BJ (cell line): Measurements from ENCODE around the gene SLTM. TPM values are rescaled to one million over a fixed set of nuclear protein-coding genes. Genes with fewer than 3 reads are reported as not detected.
"Not testable (repeated sequence)": the region's sequence is repeated elsewhere in the genome, so short reads cannot be mapped to it uniquely, and the experiment has no call there.

Experiments used
- CTCF ChIA-PET: fragments of 350-600 bp; formaldehyde crosslinking; extraction: SDS; loops from one replicate; lab custom pipeline; 2021; ENCODE audit warnings: antibody characterized with exemption, inconsistent platforms; lab: Yijun Ruan, JAX
- POLR2A ChIA-PET: fragments of 300-600 bp; sonication (Branson Sonifier 250); formaldehyde crosslinking; extraction: SDS; loops from one replicate; lab custom pipeline; 2021; ENCODE audit warnings: antibody characterized with exemption; lab: Charles Lee
- DNase-seq: peaks from one replicate; pipeline ENCODE4 v3.0.0-alpha.2; 2011; ENCODE audit warnings: low read depth
- H3K27me3 ChIP-seq: 2 replicates; pipeline ENCODE4 v1.6.0; 2011; ENCODE audit warnings: low read length; ENCODE audit not compliant: control insufficient read depth, insufficient read depth
- H3K36me3 ChIP-seq: 2 replicates; pipeline ENCODE4 v1.5.1; 2011; ENCODE audit warnings: low read length; ENCODE audit not compliant: control insufficient read depth, insufficient read depth
- H3K4me3 ChIP-seq: 2 replicates; pipeline ENCODE4 v1.5.1; 2011; ENCODE audit warnings: low read depth, mild to moderate bottlenecking, control low read depth, low read length
- polyA plus RNA-seq: library from polyadenylated mRNA; depleted of rRNA; stranded (reverse); fragments of >200 nt; gene quantifications from 2 replicates; pipeline ENCODE4 v1.2.3, GENCODE V29; 2011
- TF ChIP-seq, protein P1 (sequence below): IDR thresholded peaks from 2 replicates; pipeline ENCODE4 v1.5.1; 2011; ENCODE audit warnings: low read depth, mild to moderate bottlenecking, control low read depth, inconsistent platforms, low read length, moderate library complexity; ENCODE audit not compliant: insufficient read depth

The SLTM gene
- polyA plus RNA-seq, 1 experiment: 14.3 TPM

DNA sequence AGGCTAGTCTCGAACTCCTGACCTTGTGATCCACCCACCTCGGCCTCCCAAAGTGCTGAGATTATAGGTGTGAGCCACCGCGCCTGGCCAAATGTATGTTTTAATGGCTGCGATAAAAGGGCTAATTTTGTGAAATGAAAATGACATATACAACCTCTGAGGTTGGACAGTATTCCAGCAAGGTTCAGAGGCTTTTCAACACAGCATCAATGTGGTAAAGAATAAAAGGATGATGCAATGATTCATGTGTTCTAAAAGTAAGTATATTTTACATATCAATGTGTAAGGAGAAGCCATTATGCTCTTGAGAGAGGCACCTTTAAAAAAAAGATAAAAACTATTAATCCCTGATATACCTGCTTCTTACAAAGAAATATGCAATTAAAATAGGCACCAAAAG, 6.7 kb downstream of the SLTM start:
- ChIA-PET POLR2A (interaction anchor here (0.6 kb wide), 1 partner anchor 26 kb away, joined by 3 read pairs; no protein-coding TSS in a partner anchor), CTCF (no interaction called here)

GRCh38 chr15:58924327-58924726, 9.2 kb downstream of the SLTM start:
- H3K4me3 ChIP-seq: no peak overlapping the region

More for the DNA sequence above, 6.7 kb downstream of the SLTM start:
- Histone ChIP-seq H3K36me3 (no peaks in the 10 kb centered on the region; the same call in 1 of the 2 replicates), H3K27me3 (no peaks in the 10 kb centered on the region), H3K4me3 (no peak overlapping the region)
- TF ChIP-seq, protein P1, sequence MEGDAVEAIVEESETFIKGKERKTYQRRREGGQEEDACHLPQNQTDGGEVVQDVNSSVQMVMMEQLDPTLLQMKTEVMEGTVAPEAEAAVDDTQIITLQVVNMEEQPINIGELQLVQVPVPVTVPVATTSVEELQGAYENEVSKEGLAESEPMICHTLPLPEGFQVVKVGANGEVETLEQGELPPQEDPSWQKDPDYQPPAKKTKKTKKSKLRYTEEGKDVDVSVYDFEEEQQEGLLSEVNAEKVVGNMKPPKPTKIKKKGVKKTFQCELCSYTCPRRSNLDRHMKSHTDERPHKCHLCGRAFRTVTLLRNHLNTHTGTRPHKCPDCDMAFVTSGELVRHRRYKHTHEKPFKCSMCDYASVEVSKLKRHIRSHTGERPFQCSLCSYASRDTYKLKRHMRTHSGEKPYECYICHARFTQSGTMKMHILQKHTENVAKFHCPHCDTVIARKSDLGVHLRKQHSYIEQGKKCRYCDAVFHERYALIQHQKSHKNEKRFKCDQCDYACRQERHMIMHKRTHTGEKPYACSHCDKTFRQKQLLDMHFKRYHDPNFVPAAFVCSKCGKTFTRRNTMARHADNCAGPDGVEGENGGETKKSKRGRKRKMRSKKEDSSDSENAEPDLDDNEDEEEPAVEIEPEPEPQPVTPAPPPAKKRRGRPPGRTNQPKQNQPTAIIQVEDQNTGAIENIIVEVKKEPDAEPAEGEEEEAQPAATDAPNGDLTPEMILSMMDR: no peak
- no peak for DNase-seq

GRCh38 chr15:58923696-58924300, 9.7 kb downstream of the SLTM start:
- H3K27me3 ChIP-seq: no peaks in the 10 kb centered on the region
- ChIA-PET POLR2A (no interaction called here), CTCF (interaction anchor here (1.5 kb wide), 1 partner anchor 8 kb away, joined by 4 read pairs; no protein-coding TSS in a partner anchor)
- no peak for DNase-seq
- no peaks in the 10 kb centered on the region; the same call in 1 of the 2 replicates for H3K36me3 ChIP-seq
- no peak overlapping the region for H3K4me3 ChIP-seq
- TF ChIP-seq, protein P1: no peak

More at GRCh38 chr15:58924327-58924726, 9.2 kb downstream of the SLTM start:
- POLR2A ChIA-PET: interaction anchor here (0.6 kb wide), 1 partner anchor 154 kb away, joined by 10 read pairs; the partner anchor contains the start of gene MINDY2
- DNase-seq: no peak
- Histone ChIP-seq H3K36me3 (no peaks in the 10 kb centered on the region; the same call in 1 of the 2 replicates), H3K27me3 (no peaks in the 10 kb centered on the region)
- TF ChIP-seq, protein P1: no peak
- CTCF ChIA-PET: interaction anchor here (1.5 kb wide), 1 partner anchor 9 kb away, joined by 4 read pairs; no protein-coding TSS in a partner anchor

GRCh38 chr15:58923284-58923683, 10.2 kb downstream of the SLTM start:
- Histone ChIP-seq H3K36me3 (no peaks in the 10 kb centered on the region; the same call in 1 of the 2 replicates), H3K27me3 (no peaks in the 10 kb centered on the region), H3K4me3 (no peak overlapping the region)
- TF ChIP-seq, protein P1: no peak
- DNase-seq: no peak
- ChIA-PET POLR2A (no interaction called here), CTCF (interaction anchor here (1.5 kb wide), 1 partner anchor 8 kb away, joined by 4 read pairs; no protein-coding TSS in a partner anchor)

DNA sequence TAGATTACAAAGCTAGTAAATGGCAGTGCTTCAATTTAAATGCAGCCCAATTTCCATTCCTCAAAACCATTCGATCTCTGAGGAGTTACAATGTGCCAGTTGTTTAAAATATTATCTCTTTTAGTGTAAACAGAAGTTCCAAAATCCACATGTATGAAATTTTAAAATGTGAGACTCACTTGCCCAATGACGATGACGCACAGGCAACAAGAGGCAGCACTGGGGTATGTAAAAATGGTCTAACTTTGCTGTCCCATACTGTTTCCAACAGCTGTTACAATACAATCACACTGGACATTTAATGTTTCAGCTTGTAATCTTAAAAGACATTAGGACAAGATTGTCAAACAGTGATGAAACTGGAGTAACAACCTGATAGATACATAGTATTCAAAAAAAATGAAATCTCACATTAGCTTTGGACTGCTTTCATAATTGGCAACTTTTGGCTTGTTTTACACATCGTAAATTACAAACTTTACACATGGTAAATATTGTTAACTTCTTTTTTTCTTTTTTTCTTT, 12.2 kb downstream of the SLTM start:
- no peak for DNase-seq

DNA sequence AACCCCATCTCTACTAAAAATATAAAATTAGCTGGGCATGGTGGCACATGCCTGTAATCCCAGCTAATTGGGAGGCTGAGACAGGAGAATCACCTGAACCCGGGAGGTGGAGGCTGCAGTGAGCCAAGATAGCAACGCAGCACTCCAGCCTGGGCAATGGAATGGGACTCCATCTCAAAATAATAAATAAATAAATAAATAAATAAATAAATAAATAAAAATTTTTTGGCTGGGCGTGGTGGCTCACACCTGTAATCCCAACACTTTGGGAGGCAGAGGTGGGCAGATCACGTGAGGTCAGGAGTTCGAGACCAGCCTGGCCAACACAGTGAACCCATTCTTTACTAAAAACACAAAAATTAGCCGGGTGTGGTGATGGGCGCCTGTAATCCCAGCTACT, 13.0 kb downstream of the SLTM start:
- H3K36me3 ChIP-seq, H3K4me3 ChIP-seq, DNase-seq, POLR2A ChIA-PET, H3K27me3 ChIP-seq, CTCF ChIA-PET: not testable (repeated sequence)

More for the DNA sequence above, 12.2 kb downstream of the SLTM start:
- TF ChIP-seq, protein P1: no peak
- H3K27me3 ChIP-seq: no peaks in the 10 kb centered on the region
- POLR2A ChIA-PET: no interaction called here
- no peak overlapping the region for H3K4me3 ChIP-seq
- CTCF ChIA-PET: interaction anchor here (0.9 kb wide), 1 partner anchor 23 kb away, joined by 3 read pairs; no protein-coding TSS in a partner anchor
- H3K36me3 ChIP-seq: no peaks in the 10 kb centered on the region
